ENCODE results near the gene LRRK2.
"Not testable (repeated sequence)": the region's sequence is repeated elsewhere in the genome, so short reads cannot be mapped to it uniquely, and the experiment has no call there.

Gene LRRK2

GRCh38 chr12:40248034-40248433, 23.2 kb downstream of the LRRK2 start:
- DNase-seq (ENCODE audit: low read depth, low spot score), result no peak

GRCh38 chr12:40248585-40249297, 23.9 kb downstream of the LRRK2 start:
- DNase-seq (ENCODE audit: low read depth, low spot score), result no peak

GRCh38 chr12:40250652-40251051, 25.9 kb downstream of the LRRK2 start:
- not testable (repeated sequence) for DNase-seq (ENCODE audit: low read depth, low spot score)

GRCh38 chr12:40253936-40254335, 29.1 kb downstream of the LRRK2 start:
- peak; percentile 40 for DNase-seq (ENCODE audit: low read depth, low spot score)

- DNase-seq (ENCODE audit: low read depth, low spot score), result no peak
These were observed 29.8 kb downstream of the LRRK2 start for GRCh38 chr12:40254455-40255085.

- no peak for DNase-seq (ENCODE audit: low read depth, low spot score)
These were observed 33.6 kb downstream of the LRRK2 start for GRCh38 chr12:40258371-40258770.

GRCh38 chr12:40261937-40262336, 37.1 kb downstream of the LRRK2 start:
- no peak for DNase-seq (ENCODE audit: low read depth, low spot score)

GRCh38 chr12:40262657-40263056, 37.9 kb downstream of the LRRK2 start:
- no peak for DNase-seq (ENCODE audit: low read depth, low spot score)

- no peak for DNase-seq (ENCODE audit: low read depth, low spot score)
These were observed 39.0 kb downstream of the LRRK2 start for GRCh38 chr12:40263616-40264409.

- no peak for DNase-seq (ENCODE audit: low read depth, low spot score)
These were observed 47.3 kb downstream of the LRRK2 start for GRCh38 chr12:40271981-40272664.

- no peak for DNase-seq (ENCODE audit: low read depth, low spot score)
These were observed 57.1 kb downstream of the LRRK2 start for GRCh38 chr12:40281791-40282364.

- DNase-seq (ENCODE audit: low read depth, low spot score), result no peak
These were observed 61.8 kb downstream of the LRRK2 start for GRCh38 chr12:40286583-40286982.

GRCh38 chr12:40287369-40287975, 62.7 kb downstream of the LRRK2 start:
- DNase-seq (ENCODE audit: low read depth, low spot score), result no peak

GRCh38 chr12:40292788-40293429, 68.1 kb downstream of the LRRK2 start:
- no peak for DNase-seq (ENCODE audit: low read depth, low spot score)

GRCh38 chr12:40298341-40298740, 73.5 kb downstream of the LRRK2 start:
- DNase-seq (ENCODE audit: low read depth, low spot score), result no peak

GRCh38 chr12:40300490-40300889, 75.7 kb downstream of the LRRK2 start:
- no peak for DNase-seq (ENCODE audit: low read depth, low spot score)

- DNase-seq (ENCODE audit: low read depth, low spot score), result no peak
These were observed 84.2 kb downstream of the LRRK2 start for GRCh38 chr12:40309001-40309400.

- DNase-seq (ENCODE audit: low read depth, low spot score), result no peak
These were observed 85.4 kb downstream of the LRRK2 start for GRCh38 chr12:40310211-40310610.

- DNase-seq (ENCODE audit: low read depth, low spot score), result no peak
These were observed 87.4 kb downstream of the LRRK2 start for GRCh38 chr12:40312196-40312595.

- DNase-seq (ENCODE audit: low read depth, low spot score), result peak; percentile 26
These were observed 88.3 kb downstream of the LRRK2 start for GRCh38 chr12:40312982-40313576.
